Heart right ventricle (tissue), 16 donors: Measurements from ENCODE around the gene ODR4. TPM values are rescaled to one million over a fixed set of nuclear protein-coding genes. Genes with fewer than 3 reads are reported as not detected.
"Not testable (repeated sequence)": the region's sequence is repeated elsewhere in the genome, so short reads cannot be mapped to it uniquely, and the experiment has no call there.

Experiments
- ATAC-seq, 8 donors: fragments of 200-7000 bp; cut with Tn5 transposase; one replicate each; pipeline ENCODE4 v1.9.1; 2020; ENCODE audit warnings: mild to moderate bottlenecking in 8 of 8, moderate library complexity in 8 of 8, moderate number of reproducible peaks in 1 of 8
- DNase-seq, 2 donors: peaks; one replicate each; pipeline ENCODE4 v3.0.0-alpha.2; 2020
- H3K27ac ChIP-seq, 10 donors: fragments of 200-600 bp; sonication (generic) in 2 of 10; one replicate each; pipeline versions ENCODE4 v1.5.0 to v1.8.0; 2020 to 2022; ENCODE audit warnings: mild to moderate bottlenecking in 3 of 10
- H3K27me3 ChIP-seq, 7 donors: fragments of 200-600 bp; one replicate each; pipeline ENCODE4 v1.8.0; 2021 to 2022; ENCODE audit warnings: mild to moderate bottlenecking in 2 of 7
- H3K36me3 ChIP-seq, 9 donors: fragments of 200-600 bp; sonication (generic) in 1 of 9; one replicate each; pipeline versions ENCODE4 v1.5.0 to v1.8.0; 2020 to 2022; ENCODE audit warnings: mild to moderate bottlenecking in 2 of 9
- H3K4me1 ChIP-seq, 9 donors: fragments of 200-600 bp; sonication (generic) in 1 of 9; one replicate each; pipeline versions ENCODE4 v1.5.0 to v1.8.0; 2020 to 2022; ENCODE audit warnings: mild to moderate bottlenecking in 4 of 9
- H3K4me3 ChIP-seq, 10 donors: fragments of 200-600 bp; sonication (generic) in 2 of 10; one replicate each; pipeline versions ENCODE4 v1.5.0 to v1.8.0; 2020 to 2022; ENCODE audit warnings: mild to moderate bottlenecking in 7 of 10, moderate library complexity in 2 of 10
- H3K9me3 ChIP-seq, 11 donors: fragments of 200-600 bp in 10 of 11; sonication (generic) in 2 of 11; one replicate each; pipeline versions ENCODE4 v1.5.0 to v1.8.0; 2013 to 2022; ENCODE audit warnings: mild to moderate bottlenecking in 2 of 11, control low read depth in 1 of 11, moderate library complexity in 1 of 11
- CTCF ChIP-seq, 9 donors: fragments of 200-600 bp; sonication (generic) in 2 of 9; IDR thresholded peaks; one replicate each; pipeline versions ENCODE4 v1.5.0 to v1.8.0; 2021 to 2022; ENCODE audit warnings: antibody characterized with exemption in 9 of 9, mild to moderate bottlenecking in 5 of 9, moderate library complexity in 1 of 9
- WGBS, 2 donors: extraction: QIAGEN DNeasy Blood & Tissue Kit; methylation state at CpG; one replicate each; pipeline ENCODE4 v1.1.7; 2013; ENCODE audit warnings: inconsistent platforms in 1 of 2; 5-methylcytosine and 5-hydroxymethylcytosine counted together
- intact Hi-C, 10 donors: fragments of 100-400 bp; cut with DNase I; formaldehyde crosslinking; loops; one replicate each; pipeline versions ENCODE4 v1.11.1 to v1.14.2; 2022
- polyA plus RNA-seq, 2 donors: library from polyadenylated mRNA; stranded (reverse); fragments of 200-250 nt; gene quantifications; one replicate each; pipeline ENCODE4 v1.2.3, GENCODE V29; 2013
- total RNA-seq, 10 donors: library from RNA; stranded (reverse); fragmentation: NEBNext Ultra II Directional in 3 of 10; extraction: Animal tissue kit (Norgen Biotek cat#: 25700) in 3 of 10; gene quantifications; one replicate each; pipeline versions ENCODE4 v1.2.1 to v1.2.4, GENCODE V29; 2021 to 2023
- donor health status: Arrhythmogenic right ventricular cardiomyopathy.
- donor health status: ischemic (EF 13 %, LVEDD 7.1; RV severe dilation, severe dysfunction).
- donor health status: healthy with polysubstance abuse.
- donor health status: DM: no; HTN: yes; CAD: no.
- donor health status: DM: no; HTN: no; CAD: no.
- donor health status: ischemic (EF 25% LVEDD 6.9; RV normal size, moderate dysfunction).
- donor health status: ischemic (EF 25% LVEDD 5.7; RV mildly dilated, moderate dysfunction).
- donor health status: healthy.
- donor health status: DM: yes; HTN: yes; CAD: no.
- donor health status: Ischemic cardiomyopathy.
- donor health status: ischemic (EF 35%, LVEDD 5.7; RV mildly dilated, moderate dysfunction).
- donor health status: nonischemic (EF 11% LVEDD 7.7; RV severe dilation, severe dysfunction).
- donor health status: DM: yes; HTN: yes; CAD: no.
- donor health status: PGD.
- donor health status: ischemic (EF 29% LVEDD 5.4; RV normal size, mild dysfunction).
- donor health status: nonischemic (EF 23%, LVEDD 6.1; RV moderate dilation, normal function).

The ODR4 gene
- total and polyA plus RNA-seq, 12 donors: 9.4 to 19.0 (median 11.1) TPM

DNA sequence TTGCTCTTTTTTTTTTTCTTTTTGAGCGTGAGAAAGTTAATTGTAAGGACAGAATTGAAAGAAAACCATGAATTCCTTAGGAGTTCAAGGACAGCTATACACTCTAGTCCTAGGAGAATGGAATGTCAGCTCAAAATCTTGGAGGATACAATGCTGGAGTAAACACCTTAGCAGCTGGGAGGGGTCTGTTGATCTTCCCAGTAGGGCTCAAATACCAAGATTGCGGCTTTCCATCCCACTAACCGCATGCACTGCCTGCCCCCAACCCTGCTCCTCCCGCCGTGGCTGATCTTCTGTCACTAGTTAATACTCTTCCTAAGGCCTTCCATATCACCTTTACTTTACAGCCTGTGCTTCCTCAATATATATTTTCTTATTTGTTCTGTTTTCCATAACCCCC is 87.9 kb downstream of the ODR4 start:
- 63 to 69% methylated on average over 5 of the region's 5 CpGs for WGBS, 2 donors
- H3K27me3 ChIP-seq: no peaks in the 10 kb centered on the region
- DNase-seq: no peak
- ATAC-seq: no peak
- H3K4me1 ChIP-seq: no peaks in the 10 kb centered on the region
- no peaks in the 10 kb centered on the region for H3K36me3 ChIP-seq
- no peak overlapping the region for H3K4me3 ChIP-seq
- intact Hi-C loops: no loop called here
- H3K9me3 ChIP-seq: no peaks in the 10 kb centered on the region
- no peak for TF ChIP-seq CTCF (IDR thresholded peaks at IDR 0.05)
- no peak overlapping the region for H3K27ac ChIP-seq

GRCh38 chr1:186463926-186464325 is 88.3 kb downstream of the ODR4 start:
- H3K4me1 ChIP-seq: no peaks in the 10 kb centered on the region
- H3K4me3 ChIP-seq: no peak overlapping the region
- 76 to 77% methylated on average over 3 of the region's 3 CpGs for WGBS, 2 donors
- no peaks in the 10 kb centered on the region for H3K9me3 ChIP-seq
- DNase-seq (no peak), ATAC-seq (no peak)
- intact Hi-C loops: no loop called here
- H3K27ac ChIP-seq: no peak overlapping the region
- no peak for TF ChIP-seq CTCF (IDR thresholded peaks at IDR 0.05)
- H3K36me3 ChIP-seq: no peaks in the 10 kb centered on the region
- H3K27me3 ChIP-seq: no peaks in the 10 kb centered on the region

DNA sequence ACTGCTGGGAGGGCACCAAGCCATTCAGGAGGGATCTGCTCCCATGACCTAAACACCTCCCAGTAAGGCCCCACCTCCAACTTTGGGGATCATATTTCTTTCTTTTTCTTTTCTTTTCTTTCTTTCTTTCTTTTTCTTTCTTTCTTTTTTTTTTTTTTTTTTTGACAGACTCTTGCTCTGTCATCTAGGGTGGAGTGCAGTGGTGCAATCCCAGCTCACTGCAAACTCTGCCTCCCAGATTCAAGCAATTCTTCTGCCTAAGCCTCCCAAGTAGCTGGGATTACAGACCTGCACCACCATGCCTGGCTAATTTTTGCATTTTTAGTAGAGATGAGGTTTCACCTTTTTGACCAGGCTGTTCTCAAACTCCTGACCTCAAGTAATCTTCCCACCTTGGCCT is 89.9 kb downstream of the ODR4 start:
- H3K36me3 ChIP-seq, H3K4me1 ChIP-seq, H3K27ac ChIP-seq, intact Hi-C loops, H3K4me3 ChIP-seq, DNase-seq, ATAC-seq, H3K27me3 ChIP-seq, H3K9me3 ChIP-seq: not testable (repeated sequence)

GRCh38 chr1:186465946-186466345 is 90.3 kb downstream of the ODR4 start:
- H3K4me1 ChIP-seq: no peaks in the 10 kb centered on the region
- H3K27ac ChIP-seq: no peak overlapping the region
- no peaks in the 10 kb centered on the region for H3K9me3 ChIP-seq
- WGBS, 2 donors: 76 to 79% methylated on average over 2 of the region's 2 CpGs
- H3K36me3 ChIP-seq: no peaks in the 10 kb centered on the region
- H3K4me3 ChIP-seq: no peak overlapping the region
- no peaks in the 10 kb centered on the region for H3K27me3 ChIP-seq
- no peak for TF ChIP-seq CTCF (IDR thresholded peaks at IDR 0.05)
- intact Hi-C loops: no loop called here
- ATAC-seq: no peak
- no peak for DNase-seq

Other genes starting within 250 kb of the ODR4 start
- 1 to 10 TPM in 3 of 10 donors, under 1 TPM in 7; 0.07 to 9.8 (median 0.68) TPM for gene PRG4, start 79.6 kb upstream of the ODR4 start, total RNA-seq
- gene PRG4, start 79.6 kb upstream of the ODR4 start, polyA plus RNA-seq: under 1 TPM; 0.07 to 0.61 TPM
- 10 to 100 TPM; 51.3 to 80.4 (median 65.8) TPM for gene TPR, start 585 bp upstream of the ODR4 start, total RNA-seq
- gene TPR, start 585 bp upstream of the ODR4 start, polyA plus RNA-seq: 10 to 100 TPM; 15.2 to 20.5 TPM
- gene PDC, start 85.3 kb downstream of the ODR4 start, total RNA-seq: not detected
- not detected for gene PDC, start 85.3 kb downstream of the ODR4 start, polyA plus RNA-seq